Mesendoderm (in vitro differentiated cells): ENCODE data around the gene FMO2.
A peak's percentile ranks its signal among the peaks of the same experiment; 100 is the strongest.

Experiments used
- DNase-seq: peaks from one replicate; pipeline ENCODE4 v3.0.0; 2013
- H2AK5ac ChIP-seq: 2 replicates; pipeline ENCODE4 v1.6.1; 2013; ENCODE audit warnings: low read length, inconsistent platforms
- H2BK120ac ChIP-seq: 2 replicates; pipeline ENCODE4 v1.6.1; 2013; ENCODE audit warnings: low read depth, mild to moderate bottlenecking, low read length, moderate library complexity, mixed read lengths
- H2BK15ac ChIP-seq: replicated peaks from 2 replicates; pipeline ENCODE4 v1.6.1; 2013; ENCODE audit warnings: low read depth, mild to moderate bottlenecking, moderate library complexity
- H2BK5ac ChIP-seq: 2 replicates; pipeline ENCODE4 v1.6.1; 2013; ENCODE audit warnings: low read length, inconsistent platforms
- H3K18ac ChIP-seq: 2 replicates; pipeline ENCODE4 v1.6.1; 2013; ENCODE audit warnings: mild to moderate bottlenecking, low read length, mixed read lengths
- H3K23ac ChIP-seq: one replicate; pipeline ENCODE4 v1.6.1; 2013; ENCODE audit warnings: low read length
- H3K27ac ChIP-seq: 2 replicates; pipeline ENCODE4 v1.5.1; 2013; ENCODE audit warnings: low read depth, mild to moderate bottlenecking, inconsistent platforms, low read length, moderate library complexity
- H3K27me3 ChIP-seq: 2 replicates; pipeline ENCODE4 v1.6.1; 2013; ENCODE audit warnings: low read length, control low read depth, mild to moderate bottlenecking, inconsistent platforms; ENCODE audit not compliant: insufficient read depth, poor library complexity
- H3K36me3 ChIP-seq: 2 replicates; pipeline ENCODE4 v1.6.1; 2013; ENCODE audit warnings: low read length, inconsistent platforms; ENCODE audit not compliant: control insufficient read depth, insufficient read depth
- H3K4ac ChIP-seq: one replicate; pipeline ENCODE4 v1.6.1; 2013; ENCODE audit warnings: low read depth, mild to moderate bottlenecking, low read length, moderate library complexity
- H3K4me1 ChIP-seq: 2 replicates; pipeline ENCODE4 v1.6.1; 2013; ENCODE audit warnings: low read depth, low read length, inconsistent platforms; ENCODE audit not compliant: control insufficient read depth
- H3K4me2 ChIP-seq: 2 replicates; pipeline ENCODE4 v1.6.1; 2013; ENCODE audit warnings: low read length
- H3K4me3 ChIP-seq: 2 replicates; pipeline ENCODE4 v1.5.1; 2013; ENCODE audit warnings: mild to moderate bottlenecking, low read length
- H3K56ac ChIP-seq: one replicate; pipeline ENCODE4 v1.6.1; 2013; ENCODE audit warnings: low read length
- H3K79me1 ChIP-seq: 2 replicates; pipeline ENCODE4 v1.6.1; 2013; ENCODE audit warnings: low read length, inconsistent platforms
- H3K79me2 ChIP-seq: 2 replicates; pipeline ENCODE4 v1.6.1; 2013; ENCODE audit warnings: mild to moderate bottlenecking, low read length; ENCODE audit not compliant: control insufficient read depth, insufficient read depth
- H3K9ac ChIP-seq: 2 replicates; pipeline ENCODE4 v1.6.1; 2013; ENCODE audit warnings: low read length, inconsistent platforms
- H4K5ac ChIP-seq: one replicate; pipeline ENCODE4 v1.6.1; 2013; ENCODE audit warnings: low read length
- H4K8ac ChIP-seq: one replicate; pipeline ENCODE4 v1.6.1; 2013; ENCODE audit warnings: low read depth, mild to moderate bottlenecking, control low read depth, low read length, moderate library complexity
- WGBS: extraction: QIAGEN DNeasy Blood & Tissue Kit; methylation state at CpG from one replicate; pipeline ENCODE4 v1.1.7; 2013; ENCODE audit warnings: low lambda C conversion rate, missing lambda C conversion rate; ENCODE audit not compliant: insufficient coverage; ENCODE audit errors: extremely low coverage; 5-methylcytosine and 5-hydroxymethylcytosine counted together

The FMO2 gene

DNA sequence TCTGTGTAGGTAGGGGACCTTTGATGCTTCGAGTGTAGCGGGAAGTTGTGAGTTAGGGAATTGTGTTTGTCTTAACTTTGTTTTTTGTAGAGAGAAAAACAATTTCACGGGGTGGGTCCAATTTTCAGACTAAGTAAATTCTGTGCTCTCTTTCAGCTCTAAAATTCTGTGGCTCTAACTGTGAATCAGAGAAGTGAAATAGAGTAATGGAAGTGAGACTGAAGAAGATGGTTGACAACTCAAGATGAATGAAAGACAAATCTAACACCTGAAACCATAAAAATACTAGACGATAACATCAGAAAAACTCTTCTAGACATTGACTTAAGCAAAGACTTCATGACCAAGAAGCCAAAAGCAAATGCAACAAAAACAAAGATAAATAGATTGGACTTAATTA, 58.8 kb downstream of the FMO2 start:
- Histone ChIP-seq H3K27me3 (no peaks in the 10 kb centered on the region), H3K18ac (no peak overlapping the region), H3K4me2 (no peak overlapping the region), H3K9ac (no peak overlapping the region), H3K23ac (no peak overlapping the region), H2BK15ac (no peak overlapping the region), H3K4me3 (no peak overlapping the region), H3K36me3 (no peaks in the 10 kb centered on the region), H4K8ac (no peak overlapping the region), H3K27ac (no peak overlapping the region), H4K5ac (no peak overlapping the region), H2AK5ac (no peak overlapping the region), H3K79me1 (no peaks in the 10 kb centered on the region), H2BK120ac (no peak overlapping the region), H3K4ac (no peak overlapping the region), H2BK5ac (no peak overlapping the region), H3K79me2 (no peaks in the 10 kb centered on the region), H3K56ac (no peak overlapping the region), H3K4me1 (no peaks in the 10 kb centered on the region)
- no peak for DNase-seq
- WGBS: 100% methylated on average over 2 of the region's 4 CpGs

DNA sequence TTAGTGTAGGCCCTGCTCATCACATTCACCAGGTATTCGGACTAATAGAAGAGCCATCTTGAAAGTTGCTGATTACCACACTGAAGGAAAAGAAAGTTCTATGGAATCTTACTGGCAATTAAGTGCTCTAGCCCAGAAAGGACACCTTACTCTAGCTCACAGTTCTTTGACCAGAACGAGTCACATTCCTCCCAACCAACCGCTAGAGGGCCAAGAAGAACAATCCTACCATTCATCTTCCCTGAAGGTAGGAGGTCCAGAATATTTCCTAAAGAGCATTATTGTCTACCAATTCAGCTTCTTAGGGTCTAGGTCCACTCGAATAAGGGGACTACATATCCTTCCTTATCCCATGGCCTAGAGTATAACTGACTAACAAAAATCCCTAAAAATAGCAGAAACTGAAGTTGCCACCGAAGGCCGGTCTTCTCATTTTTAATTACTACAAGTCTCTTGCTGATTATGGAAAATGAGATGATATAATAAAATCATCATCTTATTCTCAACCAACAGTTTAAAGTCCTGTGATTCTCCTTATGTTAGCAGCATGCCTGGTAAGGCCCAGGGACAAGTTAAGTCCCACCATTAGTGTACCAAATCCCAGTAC, 60.5 kb downstream of the FMO2 start:
- Histone ChIP-seq H3K18ac (no peak overlapping the region), H3K4me1 (no peaks in the 10 kb centered on the region), H3K56ac (no peak overlapping the region), H3K36me3 (no peaks in the 10 kb centered on the region), H3K79me1 (no peaks in the 10 kb centered on the region), H2BK5ac (no peak overlapping the region), H4K5ac (no peak overlapping the region), H3K27ac (no peak overlapping the region), H3K4ac (no peak overlapping the region), H3K4me3 (no peak overlapping the region), H3K27me3 (no peaks in the 10 kb centered on the region), H4K8ac (no peak overlapping the region), H3K79me2 (no peaks in the 10 kb centered on the region), H2BK15ac (no peak overlapping the region), H2AK5ac (no peak overlapping the region), H3K9ac (no peak overlapping the region), H3K23ac (no peak overlapping the region), H3K4me2 (no peak overlapping the region), H2BK120ac (no peak overlapping the region)
- WGBS: no CpG with 5 or more reads among the region's 6 CpGs
- peak; percentile 65 for DNase-seq

DNA sequence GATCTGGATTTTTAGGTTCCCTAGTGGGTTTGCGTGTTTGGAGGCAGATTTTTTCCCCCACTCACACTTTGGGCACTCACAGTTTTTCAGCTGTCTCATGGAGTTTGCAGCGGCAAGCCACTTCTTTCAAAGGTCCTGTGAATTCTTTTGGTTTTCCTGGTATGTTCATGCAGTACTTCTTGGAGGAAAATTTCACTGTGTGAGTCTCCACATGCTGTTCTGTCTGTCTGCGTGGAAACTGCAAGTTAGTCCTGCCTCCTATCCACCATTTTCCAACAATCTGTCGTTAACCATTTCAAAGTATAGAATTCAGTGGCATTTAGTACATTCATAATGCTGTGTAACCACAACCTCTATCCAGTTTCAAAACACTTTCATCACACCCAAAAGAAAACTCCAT, 62.4 kb downstream of the FMO2 start:
- Histone ChIP-seq H3K18ac (no peak overlapping the region), H2BK5ac (no peak overlapping the region), H3K27ac (no peak overlapping the region), H3K4me1 (no peaks in the 10 kb centered on the region), H3K4me3 (no peak overlapping the region), H3K4me2 (no peak overlapping the region), H3K9ac (no peak overlapping the region), H3K4ac (no peak overlapping the region), H2BK15ac (no peak overlapping the region), H3K36me3 (no peaks in the 10 kb centered on the region), H3K79me2 (no peaks in the 10 kb centered on the region), H3K23ac (no peak overlapping the region), H2AK5ac (no peak overlapping the region), H4K5ac (no peak overlapping the region), H3K56ac (no peak overlapping the region), H4K8ac (no peak overlapping the region), H2BK120ac (no peak overlapping the region), H3K27me3 (no peaks in the 10 kb centered on the region), H3K79me1 (no peaks in the 10 kb centered on the region)
- no CpG with 5 or more reads among the region's 4 CpGs for WGBS
- DNase-seq: no peak

DNA sequence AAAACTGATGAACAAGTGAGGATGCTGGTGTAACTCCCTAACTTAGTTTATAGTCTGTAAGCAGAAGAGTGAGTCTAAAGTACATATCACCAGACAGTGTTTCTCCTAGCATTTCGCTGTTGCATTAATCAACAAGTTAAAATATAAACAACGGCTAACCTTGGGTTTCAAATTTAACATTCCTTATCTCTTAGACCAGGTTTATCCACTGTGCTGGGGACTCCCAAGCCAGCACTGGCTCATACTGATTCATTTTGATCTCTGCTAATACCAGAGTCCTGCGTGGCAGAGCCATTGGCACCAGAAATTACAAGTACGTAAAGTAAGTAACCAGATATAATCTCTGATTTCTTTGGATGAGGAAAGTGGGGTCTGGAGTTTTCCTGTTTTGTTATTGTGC, 63.2 kb downstream of the FMO2 start, which contains the start of gene FMO1:
Gene FMO1 (plus strand): TSS at position 193 of the 400 bp plus-strand sequence. CDS start 9,594 bp downstream, outside the sequence.
- Histone ChIP-seq H4K5ac (no peak within 1 kb of the TSS), H4K8ac (no peak within 1 kb of the TSS), H3K27me3 (no peaks in the 10 kb centered on the region), H2BK15ac (no peak within 1 kb of the TSS), H2AK5ac (no peak within 1 kb of the TSS), H3K18ac (no peak within 1 kb of the TSS), H3K4ac (no peak within 1 kb of the TSS), H3K9ac (no peak within 1 kb of the TSS), H3K79me2 (no peaks in the 10 kb centered on the region), H2BK5ac (no peak within 1 kb of the TSS), H3K23ac (no peak within 1 kb of the TSS), H3K27ac (no peak within 1 kb of the TSS), H3K79me1 (no peaks in the 10 kb centered on the region), H3K4me3 (no peak within 1 kb of the TSS), H2BK120ac (no peak within 1 kb of the TSS), H3K4me1 (no peaks in the 10 kb centered on the region), H3K4me2 (no peak within 1 kb of the TSS), H3K56ac (no peak within 1 kb of the TSS), H3K36me3 (no peaks in the 10 kb centered on the region)
- no peak for DNase-seq
- WGBS: no CpG with 5 or more reads among the region's 4 CpGs

DNA sequence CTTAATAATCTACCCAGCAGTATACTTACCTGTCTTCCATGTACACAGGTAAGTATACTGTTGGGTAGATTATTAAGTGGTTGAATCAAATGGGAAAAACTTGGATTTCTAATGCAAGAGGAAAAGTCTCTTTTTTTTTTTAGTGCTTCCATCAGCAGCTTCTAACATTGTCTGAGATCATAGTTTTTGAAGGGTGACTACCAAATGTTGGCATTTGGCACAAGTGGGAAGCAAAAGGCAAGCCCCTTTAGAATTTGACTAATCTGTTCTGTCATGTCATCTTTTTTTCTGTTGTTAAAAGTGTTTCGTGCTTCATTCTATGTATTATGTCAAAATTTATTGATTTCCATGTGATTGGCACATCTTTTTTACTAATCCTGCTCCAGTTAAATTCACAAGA, 63.7 kb downstream of the FMO2 start:
- Histone ChIP-seq H3K4me1 (no peaks in the 10 kb centered on the region), H4K8ac (no peak overlapping the region), H3K79me1 (no peaks in the 10 kb centered on the region), H2BK15ac (no peak overlapping the region), H3K27ac (no peak overlapping the region), H2BK5ac (no peak overlapping the region), H3K4me2 (no peak overlapping the region), H3K27me3 (no peaks in the 10 kb centered on the region), H2BK120ac (no peak overlapping the region), H3K9ac (no peak overlapping the region), H2AK5ac (no peak overlapping the region), H3K79me2 (no peaks in the 10 kb centered on the region), H3K18ac (no peak overlapping the region), H3K4me3 (no peak overlapping the region), H3K36me3 (no peaks in the 10 kb centered on the region), H3K4ac (no peak overlapping the region), H3K56ac (no peak overlapping the region), H4K5ac (no peak overlapping the region), H3K23ac (no peak overlapping the region)
- no peak for DNase-seq
- WGBS: no CpG with 5 or more reads among the region's 1 CpG

DNA sequence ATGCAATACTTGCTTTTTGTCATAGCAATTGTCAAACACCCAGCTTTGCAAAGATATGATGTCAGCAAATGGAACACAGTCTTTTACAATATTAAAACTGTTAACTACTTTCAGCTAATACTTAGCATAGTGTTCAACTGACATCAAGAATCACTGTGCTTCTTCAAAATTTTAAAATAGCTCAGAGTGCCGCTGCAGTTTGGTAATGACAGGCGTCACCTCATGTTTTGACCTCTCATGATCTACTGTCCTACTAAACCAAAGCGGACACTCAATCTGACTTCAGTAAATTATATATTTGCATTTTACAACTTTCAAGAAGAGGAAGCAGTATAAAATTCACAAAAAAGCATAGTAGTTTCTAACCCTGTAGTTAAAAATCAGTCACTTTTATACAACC, 65.2 kb downstream of the FMO2 start:
- no peaks in the 10 kb centered on the region for H3K79me1 ChIP-seq
- H3K27me3 ChIP-seq: no peaks in the 10 kb centered on the region
- H3K56ac ChIP-seq: no peak overlapping the region
- H3K18ac ChIP-seq: no peak overlapping the region
- no peaks in the 10 kb centered on the region for H3K4me1 ChIP-seq
- H4K8ac ChIP-seq: no peak overlapping the region
- no peak overlapping the region for H3K4me2 ChIP-seq
- no CpG with 5 or more reads among the region's 3 CpGs for WGBS
- H2BK5ac ChIP-seq: no peak overlapping the region
- H2AK5ac ChIP-seq: no peak overlapping the region
- no peak for DNase-seq
- H2BK120ac ChIP-seq: no peak overlapping the region
- H3K9ac ChIP-seq: no peak overlapping the region
- no peak overlapping the region for H3K4ac ChIP-seq
- no peak overlapping the region for H3K4me3 ChIP-seq
- no peak overlapping the region for H4K5ac ChIP-seq
- no peak overlapping the region for H3K27ac ChIP-seq
- no peak overlapping the region for H2BK15ac ChIP-seq
- no peaks in the 10 kb centered on the region for H3K79me2 ChIP-seq
- H3K36me3 ChIP-seq: no peaks in the 10 kb centered on the region
- H3K23ac ChIP-seq: no peak overlapping the region
